ENCODE data around the gene SPON2. TPM values are rescaled to one million over a fixed set of nuclear protein-coding genes. Genes with fewer than 3 reads are reported as not detected.
A peak's percentile ranks its signal among the peaks of the same experiment; 100 is the strongest.

The SPON2 gene
- polyA plus RNA-seq, 1 experiment: 11.6 TPM

- no peak overlapping the region for H3K4me3 ChIP-seq (ENCODE audit: low read depth, low read length)
- POLR2A ChIA-PET: no interaction called here
- peaks cover 20% of the 10 kb centered on the region for H3K36me3 ChIP-seq (ENCODE audit: control insufficient read depth, insufficient read depth, low read length)
- no peak for TF ChIP-seq CTCF (IDR thresholded peaks at IDR 0.05; ENCODE audit: insufficient read depth, low read depth, low read length)
- CTCF ChIA-PET: interaction anchor here (1.0 to 3.8 kb wide), 2 partner anchors 24 to 41 kb away, joined by 3 to 31 read pairs; no protein-coding TSS in a partner anchor
- no peaks in the 10 kb centered on the region for H3K27me3 ChIP-seq (ENCODE audit: control insufficient read depth, insufficient read depth, low read length)
- DNase-seq (ENCODE audit: low read depth): no peak
Observed at GRCh38 chr4:1208266-1208961, 36.0 kb upstream of the SPON2 start.

GRCh38 chr4:1207603-1208265 lies 35.4 kb upstream of the SPON2 start:
- Histone ChIP-seq H3K4me3 (ENCODE audit: low read depth, low read length) (no peak overlapping the region), H3K27me3 (ENCODE audit: control insufficient read depth, insufficient read depth, low read length) (no peaks in the 10 kb centered on the region), H3K36me3 (ENCODE audit: control insufficient read depth, insufficient read depth, low read length) (peaks cover 13% of the 10 kb centered on the region)
- POLR2A ChIA-PET: no interaction called here
- DNase-seq (ENCODE audit: low read depth): peak; percentile 31
- no peak for TF ChIP-seq CTCF (IDR thresholded peaks at IDR 0.05; ENCODE audit: insufficient read depth, low read depth, low read length)
- CTCF ChIA-PET: interaction anchor here (1.0 to 3.8 kb wide), 4 partner anchors 15 to 60 kb away, joined by 3 to 31 read pairs (median 4); no protein-coding TSS in a partner anchor

GRCh38 chr4:1207157-1207470 lies 34.7 kb upstream of the SPON2 start:
- Histone ChIP-seq H3K27me3 (ENCODE audit: control insufficient read depth, insufficient read depth, low read length) (no peaks in the 10 kb centered on the region), H3K4me3 (ENCODE audit: low read depth, low read length) (no peak overlapping the region), H3K36me3 (ENCODE audit: control insufficient read depth, insufficient read depth, low read length) (peaks cover 8% of the 10 kb centered on the region)
- CTCF ChIA-PET: interaction anchor here (1.0 to 3.8 kb wide), 3 partner anchors 15 to 61 kb away, joined by 3 to 31 read pairs (median 4); no protein-coding TSS in a partner anchor
- no peak for TF ChIP-seq CTCF (IDR thresholded peaks at IDR 0.05; ENCODE audit: insufficient read depth, low read depth, low read length)
- DNase-seq (ENCODE audit: low read depth): no peak
- POLR2A ChIA-PET: no interaction called here

- no peak for TF ChIP-seq CTCF (IDR thresholded peaks at IDR 0.05; ENCODE audit: insufficient read depth, low read depth, low read length)
- POLR2A ChIA-PET: no interaction called here
- no peak for DNase-seq (ENCODE audit: low read depth)
- Histone ChIP-seq H3K4me3 (ENCODE audit: low read depth, low read length) (no peak overlapping the region), H3K27me3 (ENCODE audit: control insufficient read depth, insufficient read depth, low read length) (no peaks in the 10 kb centered on the region), H3K36me3 (ENCODE audit: control insufficient read depth, insufficient read depth, low read length) (peaks cover 8% of the 10 kb centered on the region)
- CTCF ChIA-PET: interaction anchor here (0.9 to 3.8 kb wide), 4 partner anchors 14 to 61 kb away, joined by 3 to 31 read pairs (median 4); no protein-coding TSS in a partner anchor
Observed at GRCh38 chr4:1206299-1207156, 34.1 kb upstream of the SPON2 start.

Data from BJ (cell line).